ENCODE results near the gene AVP.

The AVP gene

DNA sequence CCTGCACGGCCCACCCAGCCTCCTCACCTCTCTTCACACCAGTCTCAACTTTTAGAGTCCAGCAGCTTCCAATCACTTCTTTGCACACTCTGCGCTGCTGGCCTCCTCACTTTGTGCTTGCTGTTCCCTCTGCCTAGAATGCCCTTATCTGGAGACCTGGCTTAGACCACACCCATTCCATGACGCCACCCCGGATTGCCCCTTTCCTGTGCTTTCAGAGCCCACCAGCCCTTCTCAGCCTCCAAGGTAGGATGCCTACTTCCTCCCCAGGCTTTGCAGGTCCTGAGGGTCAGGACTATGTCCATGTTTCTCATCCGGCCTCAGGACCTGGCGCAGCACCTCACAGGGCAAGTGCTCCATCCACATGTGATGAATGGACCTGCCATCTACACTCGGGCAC lies 27.0 kb upstream of the AVP start:
- FAIRE-seq (no peak), DNase-seq (ENCODE audit: insufficient read length, low spot score) (no peak)

DNA sequence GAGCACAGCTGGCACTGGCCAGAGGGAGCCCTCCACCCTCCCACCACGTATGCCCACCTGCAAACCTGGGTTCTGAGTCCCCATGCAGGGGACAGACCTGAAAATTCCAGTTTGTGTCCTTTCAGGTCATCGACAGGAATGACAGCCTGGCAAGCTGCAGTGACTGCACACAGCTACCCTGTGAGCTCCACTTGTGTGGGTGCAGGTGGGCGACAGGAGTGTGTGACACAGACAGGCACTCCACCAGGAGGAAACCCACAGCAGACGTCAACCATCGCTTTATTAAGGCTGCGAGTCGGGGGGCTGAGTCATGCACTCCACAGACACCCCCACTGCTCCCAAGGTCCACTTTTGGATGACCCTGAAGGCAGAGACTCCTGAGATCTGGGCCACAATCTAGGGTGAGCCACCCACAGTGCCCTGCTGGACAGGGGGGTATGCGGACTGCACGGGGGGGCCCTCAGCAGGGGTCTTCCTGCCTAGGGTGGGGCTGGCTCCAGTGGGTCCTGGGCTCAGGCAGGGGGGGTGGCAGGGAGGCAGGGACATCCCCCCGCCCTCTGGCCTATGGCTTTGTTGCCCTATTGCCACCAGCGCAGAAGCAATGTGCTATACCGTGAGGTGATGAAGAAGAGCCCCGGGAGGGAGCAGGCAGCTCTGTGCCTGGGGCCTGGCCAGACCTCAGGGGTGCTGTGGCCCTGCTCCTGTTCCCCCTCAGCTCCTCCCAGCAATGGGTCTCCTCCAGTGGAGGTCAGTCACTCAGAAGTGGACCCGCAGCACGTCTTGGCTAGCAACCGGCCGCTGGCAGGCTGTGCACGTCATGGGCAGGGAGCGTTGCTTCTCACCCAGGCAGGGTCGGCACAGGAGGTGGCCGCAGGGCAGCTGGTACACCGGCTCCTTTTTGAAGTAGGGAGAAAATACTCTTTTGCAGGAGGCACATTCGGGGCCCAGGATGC lies 25.1 kb upstream of the AVP start:
- DNase-seq (ENCODE audit: insufficient read length, low spot score) (no peak), FAIRE-seq (no peak)

DNA sequence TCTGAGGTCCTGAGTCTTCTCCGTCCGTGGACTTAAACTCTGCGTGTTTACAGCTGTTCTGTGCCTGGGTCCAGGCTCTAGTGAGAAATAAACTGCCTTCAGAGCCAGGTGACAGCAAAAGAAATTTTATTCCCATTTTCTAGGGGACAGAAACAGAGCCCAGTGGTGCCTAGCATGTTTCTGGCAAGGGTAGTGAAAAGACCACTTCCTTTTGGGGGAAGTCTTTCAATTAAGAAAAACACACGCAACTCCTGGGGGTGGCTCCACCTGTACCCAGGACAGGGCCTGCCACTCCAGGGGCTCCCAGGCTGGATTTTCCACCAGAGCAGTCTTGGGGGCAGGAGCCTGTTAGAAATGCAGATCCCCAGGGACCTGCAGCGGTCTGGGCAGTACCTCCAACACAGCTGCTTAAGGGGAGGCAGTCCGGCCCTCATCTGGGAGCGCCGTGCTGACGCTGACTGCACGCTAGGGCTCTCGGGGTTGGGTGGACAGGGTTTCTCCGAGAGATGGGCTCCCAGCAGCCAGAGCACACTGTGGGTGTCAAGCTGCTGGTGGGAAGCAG lies 23.0 kb upstream of the AVP start:
- FAIRE-seq = no peak
- no peak for DNase-seq (ENCODE audit: insufficient read length, low spot score)

DNA sequence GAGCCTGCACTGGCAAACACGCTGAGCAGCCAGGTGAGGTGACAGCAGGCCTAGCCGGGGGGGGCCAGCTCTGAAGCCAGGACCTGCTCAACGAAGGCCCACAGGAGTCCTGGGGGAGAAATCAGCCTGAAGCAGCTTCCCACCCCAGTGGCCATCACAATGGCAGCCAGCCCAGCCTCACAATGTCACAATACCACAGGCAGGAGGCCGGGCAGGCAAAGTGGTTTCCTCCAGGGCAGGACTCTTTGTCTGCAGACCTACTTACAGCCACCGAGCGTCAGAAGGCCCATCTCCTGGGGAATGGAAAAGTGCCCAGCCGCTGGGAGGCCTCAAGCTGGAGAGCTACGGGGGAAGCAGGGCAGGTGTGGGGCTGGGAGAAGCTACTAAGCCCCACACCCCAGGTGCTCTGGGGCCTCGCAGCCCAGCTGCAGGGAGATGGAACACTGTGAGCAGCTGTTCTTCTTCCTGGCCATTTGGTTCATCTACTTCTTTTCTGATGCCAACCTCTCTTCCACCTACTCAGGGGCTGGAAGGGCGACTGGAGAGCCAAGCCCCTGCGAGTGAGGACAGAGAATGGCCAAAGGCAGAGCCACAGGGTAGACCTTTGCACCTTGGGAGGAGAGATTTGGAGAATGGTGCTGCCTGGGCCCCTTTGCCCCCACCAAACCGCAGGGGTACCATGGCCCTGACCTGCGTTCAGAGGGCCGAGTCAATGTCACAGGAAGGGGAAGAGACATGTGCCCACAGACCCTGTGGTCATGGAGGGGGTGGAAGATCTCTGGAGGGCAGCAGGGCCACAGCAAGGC lies 22.3 kb upstream of the AVP start:
- no peak for DNase-seq (ENCODE audit: insufficient read length, low spot score)

DNA sequence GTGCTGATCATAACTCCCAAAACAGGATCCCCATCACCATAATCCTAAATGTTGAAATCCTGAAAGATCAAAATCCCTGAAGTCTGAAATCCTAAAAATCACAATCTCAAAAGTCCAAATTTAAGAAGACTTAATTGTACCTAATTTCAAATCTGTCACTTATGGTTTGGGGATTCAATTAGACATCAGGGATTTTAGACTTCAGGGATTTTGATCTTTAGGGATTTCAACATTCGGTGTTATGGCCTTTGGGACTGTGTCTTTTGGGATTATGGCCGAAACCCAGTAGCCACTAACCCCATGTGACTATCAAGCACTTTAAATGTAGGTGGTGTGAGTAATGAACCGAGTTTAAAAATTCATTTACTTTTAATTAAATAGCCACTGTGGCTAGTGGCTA lies 21.7 kb upstream of the AVP start:
- FAIRE-seq (no peak), DNase-seq (ENCODE audit: insufficient read length, low spot score) (no peak)

More for the DNA sequence above, 22.3 kb upstream of the AVP start:
- FAIRE-seq = no peak

DNA sequence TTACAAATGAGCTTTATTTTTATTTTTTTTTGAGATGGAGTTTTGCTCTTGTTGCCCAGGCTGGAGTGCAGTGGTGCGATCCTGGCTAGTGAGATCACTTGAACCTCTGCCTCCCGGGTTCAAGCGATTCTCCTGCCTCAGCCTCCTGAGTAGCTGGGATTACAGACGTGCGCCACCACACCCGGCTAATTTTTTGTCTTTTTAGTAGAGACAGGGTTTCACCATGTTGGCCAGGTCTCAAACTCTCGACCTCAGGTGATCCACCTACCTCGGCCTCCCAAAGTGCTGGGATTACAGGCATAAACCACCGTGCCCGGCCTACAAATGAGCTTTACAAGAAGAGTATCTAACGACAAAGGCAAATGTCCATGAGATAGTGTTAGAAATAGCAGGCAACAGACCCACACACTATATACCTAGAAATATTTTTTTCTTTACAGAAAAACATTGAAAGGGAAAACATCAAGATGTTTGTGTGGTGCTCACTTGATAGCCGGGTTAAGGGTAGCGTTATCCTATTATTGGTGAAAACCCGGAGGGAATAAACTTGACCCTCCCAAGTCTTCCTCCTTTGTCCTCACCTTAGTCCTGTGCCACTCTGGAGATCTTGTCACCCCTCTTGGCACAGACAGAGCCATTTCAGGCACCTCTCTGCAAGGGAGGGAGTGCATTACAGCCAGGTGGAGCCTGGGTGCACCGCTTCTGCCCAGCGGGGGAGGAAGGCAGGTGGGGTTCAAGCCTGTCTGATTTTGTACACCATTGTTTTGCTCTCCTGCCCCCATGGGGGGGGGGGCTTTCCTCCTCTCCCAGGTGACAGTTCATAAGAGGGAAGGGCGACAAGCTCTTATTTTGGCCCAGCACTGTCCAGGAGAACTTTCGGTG lies 21.0 kb upstream of the AVP start:
- DNase-seq (ENCODE audit: insufficient read length, low spot score) (no peak), FAIRE-seq (no peak)

DNA sequence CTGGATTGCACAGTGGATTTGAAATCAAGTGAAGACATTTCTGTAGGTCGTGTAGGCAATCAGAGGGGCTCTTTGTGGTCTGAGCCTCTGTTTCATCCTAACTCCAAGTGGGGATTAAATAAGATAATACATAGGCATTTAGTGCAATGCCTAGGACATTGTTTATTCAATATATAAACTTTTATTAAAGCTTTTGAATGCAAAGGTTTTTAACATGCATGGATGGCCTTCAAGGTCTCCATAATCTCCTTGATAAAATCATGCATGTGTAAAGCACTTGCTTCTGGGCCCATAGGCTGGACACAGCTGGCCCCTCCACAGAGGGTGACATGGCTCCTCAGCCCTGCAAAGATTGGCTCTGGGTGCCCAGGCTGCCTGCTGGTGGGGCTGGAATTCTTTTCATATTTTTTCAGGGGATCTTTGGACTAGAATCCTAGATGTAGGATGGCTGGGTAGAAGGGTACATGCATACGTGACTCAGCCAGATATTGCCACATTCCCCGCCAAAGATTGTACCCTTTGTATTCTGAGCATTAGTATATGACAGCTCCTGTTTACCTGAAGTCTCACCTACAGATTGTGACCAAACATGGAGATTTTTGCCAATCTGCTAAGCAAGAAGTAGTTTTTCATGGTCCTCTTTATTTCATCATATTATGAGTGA lies 19.0 kb upstream of the AVP start:
- FAIRE-seq (no peak), DNase-seq (ENCODE audit: insufficient read length, low spot score) (no peak)

DNA sequence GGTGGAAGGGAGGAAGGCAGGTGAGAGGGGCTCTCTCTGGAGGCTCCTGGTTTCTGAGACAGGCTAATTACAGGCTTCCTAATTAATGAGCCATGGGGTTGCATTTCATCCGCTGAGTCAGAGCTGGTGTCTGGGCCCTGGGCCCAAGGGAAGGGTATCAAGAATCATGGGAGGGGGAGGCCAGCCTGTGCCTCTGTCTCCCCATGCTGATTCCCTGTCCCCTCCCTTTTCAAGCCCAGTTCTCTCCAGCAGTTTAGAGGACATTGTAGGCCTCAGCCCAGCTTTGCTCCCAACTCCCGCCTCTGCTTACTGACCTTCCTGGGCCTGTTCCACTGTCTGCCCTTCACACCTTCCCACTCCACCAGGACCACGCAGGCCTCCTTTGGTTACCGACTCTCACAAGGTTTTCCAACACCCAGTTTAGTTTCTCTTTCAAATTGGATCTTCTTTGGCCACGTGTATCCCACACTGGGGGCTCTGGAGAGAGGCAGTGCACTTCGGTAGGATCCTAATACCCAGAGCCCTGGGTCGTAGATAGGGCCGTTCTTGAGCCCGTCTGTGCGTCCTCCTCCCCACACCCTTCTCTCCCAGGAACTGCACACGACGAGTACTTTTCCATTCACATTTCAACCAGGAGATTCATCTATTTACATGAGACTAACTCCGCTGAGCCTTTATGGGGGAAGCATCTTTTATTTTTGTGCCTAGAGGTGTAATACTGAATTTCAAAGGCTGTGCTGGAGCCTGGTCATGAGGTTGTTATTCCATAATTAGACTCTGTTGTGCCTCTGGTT lies 18.2 kb upstream of the AVP start:
- no peak for FAIRE-seq
- DNase-seq (ENCODE audit: insufficient read length, low spot score) = no peak

DNA sequence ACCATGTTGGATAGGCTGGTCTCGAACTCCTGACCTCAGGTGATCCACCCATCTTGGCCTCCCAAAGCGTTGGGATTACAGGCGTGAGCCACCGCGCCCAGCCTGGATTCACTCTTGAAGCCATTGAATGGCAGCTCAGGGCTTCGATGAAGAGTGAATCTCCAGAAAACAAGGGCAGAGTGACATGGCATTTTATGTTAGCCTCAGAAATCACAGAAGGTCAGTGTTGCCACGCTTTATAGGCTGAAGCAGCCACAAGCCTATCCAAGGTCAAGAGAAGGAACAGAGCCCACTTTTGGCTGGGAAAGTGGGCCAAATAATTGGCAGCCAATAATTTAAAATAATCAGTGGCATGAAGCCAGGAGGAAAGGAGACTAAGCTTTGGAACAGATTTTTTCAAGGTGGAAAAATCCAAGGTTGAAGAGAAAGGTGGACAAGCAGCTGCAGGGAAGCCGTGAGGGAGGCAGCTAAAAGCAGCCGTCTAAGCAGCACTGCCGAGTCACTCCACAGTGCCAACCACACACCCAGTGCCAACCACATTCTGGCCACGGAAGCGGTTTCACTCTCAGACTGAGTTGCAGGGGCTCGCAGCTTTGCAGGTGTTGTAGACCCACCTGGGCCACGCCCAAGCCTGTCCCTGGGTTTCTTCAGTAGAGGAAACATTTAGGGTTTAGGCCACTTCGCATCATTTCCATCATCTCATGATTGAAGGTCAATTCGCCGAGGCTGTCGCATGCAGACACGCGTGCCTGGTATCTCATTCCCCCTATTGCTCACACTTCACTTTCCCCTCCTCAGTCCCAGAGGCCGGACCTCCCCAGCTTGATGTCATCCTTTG lies 17.4 kb upstream of the AVP start:
- no peak for FAIRE-seq
- DNase-seq (ENCODE audit: insufficient read length, low spot score) = no peak

DNA sequence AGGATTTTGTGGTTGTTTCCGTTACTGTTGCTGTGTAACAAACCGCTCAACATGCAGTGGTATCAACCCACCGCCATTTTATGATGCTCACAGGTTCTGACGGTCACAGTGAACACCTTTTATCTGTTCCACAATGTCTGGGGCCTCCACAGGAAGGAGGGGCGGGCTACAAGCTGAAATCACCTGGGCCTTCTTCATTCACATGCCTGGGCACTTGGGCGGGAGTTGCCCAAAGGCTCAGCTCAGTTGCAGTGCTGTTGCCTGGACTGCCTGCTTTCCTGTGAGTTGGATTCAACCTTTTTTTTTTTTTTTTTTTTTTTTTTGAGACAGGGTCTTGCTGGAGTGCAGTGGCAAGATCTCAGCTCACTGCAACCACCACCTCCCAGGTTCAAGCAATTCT lies 16.7 kb upstream of the AVP start:
- DNase-seq (ENCODE audit: insufficient read length, low spot score) (no peak), FAIRE-seq (no peak)

DNA sequence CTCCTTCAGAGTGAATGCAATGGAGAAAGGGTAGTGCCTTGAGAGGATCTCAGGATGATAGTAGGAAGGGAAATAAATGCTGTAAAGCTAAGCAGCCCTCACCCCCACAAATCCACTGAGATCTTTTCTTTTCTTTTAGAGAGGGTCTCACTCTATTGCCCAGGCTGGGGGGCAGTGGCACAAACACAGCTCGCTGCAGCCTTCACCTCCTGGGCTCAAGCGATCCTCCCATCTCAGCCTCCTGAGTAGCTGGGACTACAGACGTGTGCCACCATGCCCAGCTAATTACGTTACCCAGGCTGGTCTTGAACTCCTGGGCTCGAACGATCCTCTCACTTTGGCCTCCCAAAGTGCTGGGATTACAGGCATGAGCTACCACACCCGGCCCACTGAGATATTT lies 16.0 kb upstream of the AVP start:
- DNase-seq (ENCODE audit: insufficient read length, low spot score) = no peak
- no peak for FAIRE-seq

DNA sequence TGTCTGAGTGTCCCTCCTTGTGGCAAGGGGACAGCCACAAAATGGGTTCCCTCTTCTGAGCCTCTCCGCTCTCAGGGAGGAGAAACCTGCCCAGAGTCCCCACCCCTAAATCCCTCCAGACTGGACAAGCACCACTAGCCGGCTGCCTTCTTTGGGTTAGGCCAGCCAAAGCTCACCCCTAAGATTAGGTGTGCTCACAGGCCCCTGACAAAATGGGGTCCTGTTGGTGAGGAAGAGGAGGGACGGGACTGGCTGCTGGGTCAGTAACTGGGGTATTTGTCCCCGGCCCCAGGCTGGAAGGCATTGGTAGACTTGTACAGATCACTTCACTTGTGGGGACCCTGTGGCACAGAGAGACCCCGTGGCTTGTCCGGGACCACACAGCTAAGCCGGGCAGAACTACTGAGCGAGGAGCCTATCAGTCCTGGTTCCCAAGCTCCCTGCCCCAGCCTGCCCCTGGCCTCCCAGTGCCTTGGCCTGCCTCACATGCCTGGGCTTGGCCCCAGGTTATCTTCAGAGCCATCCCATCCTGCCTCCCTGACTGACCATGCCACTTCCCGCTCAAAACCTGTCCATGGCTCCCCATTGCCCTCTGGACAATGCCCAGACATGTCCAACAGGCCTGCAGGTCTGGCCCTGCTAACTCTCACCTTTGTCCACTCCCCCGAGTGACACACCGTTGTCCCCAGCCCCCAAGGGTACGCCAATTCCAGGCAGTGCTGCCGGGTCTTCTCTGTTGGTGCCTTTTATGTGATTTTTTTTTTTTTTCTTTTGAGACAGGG lies 10.5 kb upstream of the AVP start:
- no peak for FAIRE-seq

DNA sequence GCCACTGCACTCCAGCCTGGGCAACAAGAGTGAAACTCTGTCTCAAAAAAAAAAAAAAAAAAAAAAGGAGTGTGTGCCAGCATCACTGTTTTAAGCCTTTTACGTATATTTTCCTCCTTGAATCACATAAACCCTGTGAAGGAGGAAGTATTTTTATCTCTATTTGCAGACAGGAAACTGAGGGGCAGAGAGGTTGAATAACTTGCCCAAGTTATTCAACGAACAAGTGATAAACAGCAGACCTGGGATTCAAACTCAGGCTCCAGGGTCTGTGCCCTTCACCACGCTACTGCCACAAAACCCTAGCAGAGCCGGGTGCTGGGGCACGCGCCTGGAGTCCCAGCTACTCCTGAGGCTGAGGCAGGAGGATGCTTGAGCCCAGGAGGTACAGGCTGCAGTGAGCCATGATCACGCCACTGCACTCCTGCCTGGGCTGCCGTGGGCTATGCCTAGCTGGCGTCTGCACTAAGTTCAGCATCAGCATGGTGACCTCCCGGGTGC lies 9.4 kb upstream of the AVP start:
- FAIRE-seq (no peak), DNase-seq (ENCODE audit: insufficient read length, low spot score) (no peak)

More for the DNA sequence above, 10.5 kb upstream of the AVP start:
- no peak for DNase-seq (ENCODE audit: insufficient read length, low spot score)

DNA sequence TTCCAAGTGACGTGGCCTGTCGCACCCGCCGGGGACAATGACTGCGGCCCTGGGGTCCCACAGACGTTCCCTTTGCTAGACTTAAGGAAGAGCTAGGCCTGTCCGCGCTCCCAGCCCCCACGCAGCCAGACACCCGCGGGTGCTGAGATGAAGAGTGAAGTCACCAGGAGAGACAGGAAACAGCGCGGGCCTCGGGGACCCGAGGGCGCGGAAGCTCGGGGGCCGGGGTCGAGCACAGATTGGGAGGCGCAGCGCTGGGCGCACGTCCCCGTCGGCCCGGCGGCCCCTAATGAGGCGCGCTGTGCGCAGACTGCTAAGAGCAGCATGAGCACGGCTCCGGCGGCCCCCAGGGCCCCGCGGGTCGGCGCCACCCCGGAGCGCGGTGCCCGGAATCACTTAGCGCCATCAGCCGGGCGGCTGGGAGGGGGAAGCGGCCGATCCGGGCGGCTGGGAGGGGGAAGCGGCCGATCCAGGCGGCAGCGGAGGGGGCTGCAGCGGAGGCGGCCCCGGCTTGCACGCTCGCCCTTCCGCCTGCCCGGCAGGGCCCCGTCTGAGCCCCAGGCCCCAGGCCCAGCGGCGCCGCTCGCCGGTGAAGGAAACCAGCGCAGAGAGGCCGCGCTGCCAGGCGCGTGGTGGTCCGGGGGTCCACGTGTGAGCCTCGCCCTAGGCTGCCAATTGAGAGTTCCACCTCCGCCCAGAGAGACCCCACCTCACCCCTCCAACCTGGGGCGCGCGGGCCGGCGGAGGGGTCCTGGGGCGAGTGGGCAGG lies 8.3 kb upstream of the AVP start:
- DNase-seq (ENCODE audit: insufficient read length, low spot score) = no peak
- FAIRE-seq = no peak

DNA sequence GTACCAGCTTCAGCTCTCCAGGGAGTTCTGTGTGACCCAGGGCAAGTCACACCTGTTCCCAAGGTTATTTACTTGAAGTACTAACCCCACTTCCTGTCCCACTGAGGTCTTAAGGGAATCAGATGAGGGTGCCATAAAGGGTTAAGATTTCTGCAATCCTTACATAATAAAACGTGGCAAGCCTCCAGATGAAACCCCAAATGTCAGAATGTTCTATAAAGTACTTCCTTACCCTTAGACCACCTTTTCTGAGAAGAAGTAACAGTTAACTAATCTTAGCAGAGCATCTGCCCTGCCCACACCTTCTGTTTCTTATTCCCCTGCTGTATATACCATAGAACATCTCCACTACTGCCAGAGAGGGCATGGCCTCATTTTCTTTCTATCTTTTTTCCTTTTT lies 6.0 kb upstream of the AVP start:
- DNase-seq (ENCODE audit: insufficient read length, low spot score) = no peak
- no peak for FAIRE-seq

DNA sequence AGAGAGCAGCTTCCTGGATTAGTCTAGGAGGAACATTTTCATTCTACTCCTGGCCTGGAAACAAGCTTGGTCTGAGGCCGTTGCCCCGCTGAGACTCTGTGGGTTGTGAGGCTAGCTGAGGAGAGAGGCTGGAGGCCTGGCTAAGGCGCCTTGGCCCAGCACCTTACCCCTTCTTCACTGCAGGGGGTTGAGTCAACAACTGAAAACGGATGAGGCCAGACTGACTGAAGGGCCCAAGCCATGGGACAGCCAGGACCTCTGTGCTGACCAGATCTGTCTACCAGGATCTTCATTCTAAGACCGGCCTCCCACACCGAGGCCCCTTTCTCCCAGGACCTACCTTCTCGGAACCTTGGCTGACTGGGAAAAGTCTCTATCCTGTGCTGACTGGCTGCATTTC lies 3.5 kb upstream of the AVP start:
- no peak for DNase-seq (ENCODE audit: insufficient read length, low spot score)
- FAIRE-seq = no peak
